Neuronal stem cell (in vitro differentiated cells): ENCODE measurements around the gene DCHS1.

Experiments
- DNase-seq: peaks from one replicate; pipeline ENCODE4 v3.0.0-alpha.2; 2013; ENCODE audit warnings: low spot score
- H2AFZ ChIP-seq: one replicate; pipeline ENCODE4 v1.6.1; 2013; ENCODE audit warnings: mild to moderate bottlenecking, low read length, inconsistent platforms
- H2AK5ac ChIP-seq: 2 replicates; pipeline ENCODE4 v1.6.1; 2013; ENCODE audit warnings: low read depth, mild to moderate bottlenecking, inconsistent platforms, low read length, moderate library complexity, mixed read lengths
- H2BK120ac ChIP-seq: 2 replicates; pipeline ENCODE4 v1.6.1; 2013; ENCODE audit warnings: low read depth, mild to moderate bottlenecking, inconsistent platforms, low read length, moderate library complexity, mixed read lengths
- H2BK12ac ChIP-seq: one replicate; pipeline ENCODE4 v1.6.1; 2013; ENCODE audit warnings: low read length, inconsistent platforms
- H2BK15ac ChIP-seq: 2 replicates; pipeline ENCODE4 v1.6.1; 2013; ENCODE audit warnings: mild to moderate bottlenecking, low read length, inconsistent platforms, mixed read lengths
- H2BK5ac ChIP-seq: one replicate; pipeline ENCODE4 v1.6.1; 2013; ENCODE audit warnings: inconsistent platforms, mild to moderate bottlenecking, low read length, moderate library complexity
- H3K14ac ChIP-seq: one replicate; pipeline ENCODE4 v1.6.1; 2013; ENCODE audit warnings: low read length, inconsistent platforms
- H3K18ac ChIP-seq: 2 replicates; pipeline ENCODE4 v1.6.1; 2013; ENCODE audit warnings: low read length, inconsistent platforms
- H3K23ac ChIP-seq: 2 replicates; pipeline ENCODE4 v1.6.1; 2013; ENCODE audit warnings: low read depth, mild to moderate bottlenecking, mixed read lengths, low read length, inconsistent platforms; ENCODE audit not compliant: poor library complexity
- H3K27ac ChIP-seq: replicated peaks from 3 replicates; pipeline ENCODE4 v1.5.1; 2013; ENCODE audit warnings: low read length, inconsistent platforms
- H3K27me3 ChIP-seq, 3 experiments: 2 replicates each; pipeline ENCODE4 v1.6.1; 2013; ENCODE audit warnings: low read length in 3 of 3, mild to moderate bottlenecking in 2 of 3, inconsistent platforms in 1 of 3, low read depth in 1 of 3, mixed read lengths in 1 of 3, moderate library complexity in 1 of 3; ENCODE audit not compliant: control insufficient read depth in 3 of 3, insufficient read depth in 3 of 3
- H3K36me3 ChIP-seq, 2 donors: replicated peaks in 1 of 2; 2 replicates each; pipeline ENCODE4 v1.6.1; 2013; ENCODE audit warnings: low read length in 2 of 2; ENCODE audit not compliant: control insufficient read depth in 2 of 2, insufficient read depth in 2 of 2
- H3K4ac ChIP-seq: 2 replicates; pipeline ENCODE4 v1.6.1; 2013; ENCODE audit warnings: inconsistent platforms, mild to moderate bottlenecking, low read length, moderate library complexity
- H3K4me1 ChIP-seq, 2 donors: 1 replicate in 1 of 2; 2 replicates in 1 of 2; pipeline ENCODE4 v1.6.1; 2013; ENCODE audit warnings: low read length in 2 of 2, low read depth in 1 of 2; ENCODE audit not compliant: control insufficient read depth in 2 of 2, insufficient read depth in 1 of 2
- H3K4me2 ChIP-seq: one replicate; pipeline ENCODE4 v1.6.1; 2013; ENCODE audit warnings: mild to moderate bottlenecking, low read length, inconsistent platforms; ENCODE audit not compliant: insufficient read depth, poor library complexity, severe bottlenecking
- H3K4me3 ChIP-seq, 2 donors: 2 replicates each; pipeline ENCODE4 v1.5.1; 2013; ENCODE audit warnings: low read length in 2 of 2, mild to moderate bottlenecking in 2 of 2, inconsistent platforms in 1 of 2, moderate library complexity in 1 of 2
- H3K79me1 ChIP-seq: one replicate; pipeline ENCODE4 v1.6.1; 2013; ENCODE audit warnings: low read depth, mild to moderate bottlenecking, inconsistent platforms, low read length, moderate library complexity
- H3K9ac ChIP-seq: one replicate; pipeline ENCODE4 v1.6.1; 2013; ENCODE audit warnings: mild to moderate bottlenecking, low read depth, low read length, inconsistent platforms; ENCODE audit not compliant: poor library complexity
- H3K9me3 ChIP-seq, 2 donors: replicated peaks in 1 of 2; 2 replicates each; pipeline versions ENCODE3 to v1.6.1; 2013; ENCODE audit warnings: low read length in 2 of 2, mild to moderate bottlenecking in 2 of 2, inconsistent platforms in 1 of 2, low read depth in 1 of 2, mixed read lengths in 1 of 2, moderate library complexity in 1 of 2; ENCODE audit not compliant: control insufficient read depth in 2 of 2, insufficient read depth in 1 of 2
- H4K8ac ChIP-seq: one replicate; pipeline ENCODE4 v1.6.1; 2013; ENCODE audit warnings: low read depth, mild to moderate bottlenecking, inconsistent platforms, low read length, moderate library complexity
- H4K91ac ChIP-seq: one replicate; pipeline ENCODE4 v1.6.1; 2013; ENCODE audit warnings: low read length, low read depth, mild to moderate bottlenecking, inconsistent platforms; ENCODE audit not compliant: poor library complexity
- WGBS, 2 donors: extraction: QIAGEN DNeasy Blood & Tissue Kit; methylation state at CpG; one replicate each; pipeline ENCODE4 v1.1.7; 2013; ENCODE audit warnings: missing lambda C conversion rate in 2 of 2, mixed read lengths in 1 of 2; ENCODE audit not compliant: insufficient read length in 2 of 2, insufficient replicate concordance in 1 of 2; ENCODE audit errors: extremely low coverage in 2 of 2; 5-methylcytosine and 5-hydroxymethylcytosine counted together

Gene DCHS1

DNA sequence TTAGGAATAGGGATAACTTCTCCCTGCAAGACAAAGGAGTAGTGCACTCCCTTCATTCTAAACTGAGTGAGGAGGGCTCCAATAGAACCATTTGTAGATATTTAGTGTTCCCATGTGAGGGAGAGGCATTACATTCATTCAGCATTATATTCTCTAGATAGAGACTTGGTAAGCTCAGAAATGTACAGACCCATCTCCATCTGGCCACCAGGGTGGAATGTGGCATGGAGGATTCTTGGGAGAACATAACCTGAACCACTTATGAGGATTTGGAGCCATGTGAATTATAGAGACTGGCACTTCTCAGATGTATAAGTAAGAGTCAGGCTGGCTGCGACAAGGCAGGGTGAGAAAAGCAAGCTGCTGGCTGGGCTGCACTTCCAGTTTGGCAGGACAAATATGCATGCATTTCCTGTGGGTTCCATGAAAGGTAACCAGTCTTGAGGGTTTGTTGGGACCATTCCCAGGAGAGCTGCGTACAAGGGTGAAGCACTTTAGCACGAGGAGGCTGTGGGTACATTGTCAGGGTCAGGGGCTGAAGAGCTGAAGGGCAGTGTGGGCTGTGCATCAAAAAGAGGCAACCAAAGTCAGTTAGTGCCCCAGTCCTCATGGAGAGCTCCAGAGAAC, 61.4 kb downstream of the DCHS1 start:
- peaks cover 12 to 81% of the 10 kb centered on the region in 2 donors for H3K36me3 ChIP-seq
- no peak overlapping the region for H3K23ac ChIP-seq
- H3K4ac ChIP-seq: no peak overlapping the region
- H3K4me2 ChIP-seq: peak overlapping the region; percentile 3
- H3K4me3 ChIP-seq: no peak overlapping the region
- no peak overlapping the region for H3K14ac ChIP-seq
- H2AFZ ChIP-seq: no peak overlapping the region
- H2BK5ac ChIP-seq: no peak overlapping the region
- H3K9ac ChIP-seq: no peak overlapping the region
- no peak for DNase-seq
- H4K8ac ChIP-seq: no peak overlapping the region
- no peak overlapping the region for H3K27ac ChIP-seq
- no peak overlapping the region for H2AK5ac ChIP-seq
- WGBS, 2 donors: no CpG with 5 or more reads among the region's 3 CpGs
- no peaks in the 10 kb centered on the region for H3K27me3 ChIP-seq
- H3K79me1 ChIP-seq: no peaks in the 10 kb centered on the region
- no peak overlapping the region for H4K91ac ChIP-seq
- H3K18ac ChIP-seq: no peak overlapping the region
- no peak overlapping the region for H2BK15ac ChIP-seq
- no peaks in the 10 kb centered on the region for H3K9me3 ChIP-seq
- H3K4me1 ChIP-seq: no peaks in the 10 kb centered on the region
- H2BK12ac ChIP-seq: no peak overlapping the region
- H2BK120ac ChIP-seq: no peak overlapping the region

DNA sequence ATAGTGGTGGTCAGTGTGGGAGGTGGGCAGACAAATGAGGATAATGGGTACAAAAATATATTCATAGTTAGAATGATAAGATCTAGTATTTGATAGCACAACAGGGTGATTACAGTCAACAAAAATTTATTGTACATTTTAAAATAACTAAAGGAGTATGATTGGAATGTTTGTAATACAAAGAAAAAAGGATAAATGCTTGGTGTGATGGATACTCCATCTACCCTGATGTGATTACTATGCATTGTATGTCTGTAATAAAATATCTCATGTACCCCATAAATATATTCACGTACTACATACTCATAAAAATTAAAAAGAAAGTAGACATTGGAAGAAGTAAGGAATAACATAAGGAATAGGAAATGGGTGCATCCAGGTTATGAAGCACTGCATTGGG, 67.6 kb downstream of the DCHS1 start:
- peaks cover 0 to 2% of the 10 kb centered on the region in 2 donors for H3K4me1 ChIP-seq
- no peak overlapping the region for H3K4me3 ChIP-seq
- H2BK12ac ChIP-seq: no peak overlapping the region
- peaks cover 5% of the 10 kb centered on the region for H3K79me1 ChIP-seq
- no peak overlapping the region for H4K8ac ChIP-seq
- no peak overlapping the region for H2BK120ac ChIP-seq
- no peak overlapping the region for H3K4ac ChIP-seq
- H3K4me2 ChIP-seq: no peak overlapping the region
- H3K23ac ChIP-seq: no peak overlapping the region
- peaks cover 0 to 27% of the 10 kb centered on the region in 2 donors for H3K36me3 ChIP-seq
- H3K27me3 ChIP-seq: no peaks in the 10 kb centered on the region
- WGBS, 2 donors: no CpG with 5 or more reads among the region's 1 CpG
- no peak overlapping the region for H2AFZ ChIP-seq
- H2BK5ac ChIP-seq: no peak overlapping the region
- H2BK15ac ChIP-seq: no peak overlapping the region
- H3K27ac ChIP-seq: no peak overlapping the region
- no peak overlapping the region for H3K9ac ChIP-seq
- H3K18ac ChIP-seq: no peak overlapping the region
- no peak for DNase-seq
- no peak overlapping the region for H3K14ac ChIP-seq
- peaks cover 4 to 23% of the 10 kb centered on the region in 2 donors for H3K9me3 ChIP-seq
- H2AK5ac ChIP-seq: no peak overlapping the region
- no peak overlapping the region for H4K91ac ChIP-seq

DNA sequence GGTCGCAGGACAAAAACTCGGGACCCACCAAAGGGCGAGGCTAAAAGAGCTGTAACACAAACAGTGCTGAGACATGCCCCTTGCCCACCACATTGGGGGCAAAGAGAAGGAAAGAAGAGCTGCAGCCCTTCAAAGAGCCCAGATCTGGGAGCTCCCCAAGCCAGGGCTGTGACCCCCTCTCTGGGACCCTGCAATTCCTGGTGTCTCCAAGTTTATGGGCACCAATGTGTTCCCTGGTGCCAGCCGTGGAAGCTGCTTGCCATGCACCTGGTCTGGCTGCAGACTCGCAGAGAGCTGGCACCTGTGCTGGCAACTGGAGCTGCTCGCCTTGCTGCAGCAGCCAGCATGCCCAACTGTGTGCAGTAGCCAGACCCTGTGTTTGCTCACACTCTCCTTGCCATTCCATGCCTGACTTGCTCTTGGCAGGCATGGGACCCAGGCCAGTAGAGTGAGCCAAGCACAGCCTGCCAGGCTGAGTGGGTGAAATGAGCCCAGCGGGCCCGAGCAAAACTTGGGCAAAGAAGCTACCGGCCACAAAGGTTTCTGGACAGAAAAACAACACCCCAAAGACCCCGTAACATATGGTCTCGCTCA, 68.2 kb downstream of the DCHS1 start:
- Histone ChIP-seq H3K4me1 (peaks cover 0 to 2% of the 10 kb centered on the region in 2 donors), H2BK5ac (peak overlapping the region; percentile 75), H2BK12ac (peak overlapping the region; percentile 97), H3K9me3 (peaks cover 4 to 23% of the 10 kb centered on the region in 2 donors), H3K4ac (peak overlapping the region; percentile 37), H3K4me2 (no peak overlapping the region), H3K23ac (no peak overlapping the region), H2AFZ (no peak overlapping the region), H3K14ac (peak overlapping the region; percentile 94), H4K91ac (no peak overlapping the region), H3K27me3 (no peaks in the 10 kb centered on the region), H4K8ac (peak overlapping the region; percentile 92), H3K79me1 (peaks cover 5% of the 10 kb centered on the region), H2AK5ac (peak overlapping the region; percentile 79), H2BK120ac (no peak overlapping the region), H2BK15ac (peak overlapping the region; percentile 92), H3K18ac (peak overlapping the region; percentile 90), H3K9ac (no peak overlapping the region), H3K27ac (no peak overlapping the region), H3K4me3 (no peak overlapping the region), H3K36me3 (peaks cover 0 to 23% of the 10 kb centered on the region in 2 donors)
- DNase-seq: no peak
- no CpG with 5 or more reads among the region's 11 CpGs for WGBS, 2 donors
